ENCODE results near the gene ELAVL3.
"Not testable (repeated sequence)": the region's sequence is repeated elsewhere in the genome, so short reads cannot be mapped to it uniquely, and the experiment has no call there.

Gene ELAVL3

GRCh38 chr19:11435057-11435832 is 45.6 kb downstream of the ELAVL3 start, which contains the start of the genes ODAD3 and PRKCSH:
TSS of gene ODAD3 (minus strand) at chr19:11435121. CDS start at chr19:11435016, 105 bp downstream.
TSS of gene PRKCSH (plus strand) at chr19:11435635. CDS start at chr19:11436118, 483 bp downstream.
- DNase-seq, result peak; percentile 92

- DNase-seq, result no peak
Measured at GRCh38 chr19:11434703-11435056, 46.2 kb downstream of the ELAVL3 start.

DNA sequence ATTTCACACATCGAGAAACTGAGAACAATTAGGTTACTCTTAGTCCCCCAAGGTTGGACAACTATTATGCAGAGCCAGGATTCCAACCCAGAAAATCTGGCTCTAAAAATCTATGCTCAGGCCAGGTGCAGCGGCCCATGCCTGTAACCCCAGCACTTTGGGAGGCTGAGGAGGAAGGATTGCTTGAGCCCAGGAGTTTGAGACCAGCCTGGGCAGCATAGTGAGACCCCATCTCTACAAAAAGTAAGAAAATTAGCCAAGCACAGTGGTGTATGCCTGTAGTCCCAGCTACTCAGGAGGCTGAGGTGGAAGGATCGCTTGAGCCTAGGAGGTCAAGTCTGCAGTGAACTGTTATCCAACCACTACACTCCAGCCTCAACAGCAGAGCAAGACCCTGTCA is 47.3 kb downstream of the ELAVL3 start:
- not testable (repeated sequence) for DNase-seq

DNA sequence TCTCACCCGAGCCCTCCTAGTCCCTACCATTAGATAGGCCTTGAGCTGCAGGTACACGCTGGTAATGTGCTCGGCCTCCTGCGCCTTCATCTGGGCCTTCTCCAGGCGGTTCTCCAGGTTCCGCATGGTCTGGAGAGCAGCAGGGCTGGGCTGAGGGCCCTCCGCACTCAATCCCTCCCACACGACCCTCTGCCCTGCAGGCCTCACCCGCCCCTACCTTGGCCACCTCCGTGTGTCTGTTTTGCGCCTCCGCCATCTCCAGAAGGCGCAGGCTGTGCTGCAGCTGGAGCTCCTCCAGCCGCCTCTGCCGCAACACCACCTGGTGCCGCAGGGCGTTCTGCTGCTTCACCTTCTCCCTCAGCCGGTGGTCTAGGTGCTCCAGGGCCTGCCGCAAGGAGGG is 54.2 kb downstream of the ELAVL3 start:
- no peak for DNase-seq

GRCh38 chr19:11425719-11426457 is 55.0 kb downstream of the ELAVL3 start:
- DNase-seq, result no peak

DNA sequence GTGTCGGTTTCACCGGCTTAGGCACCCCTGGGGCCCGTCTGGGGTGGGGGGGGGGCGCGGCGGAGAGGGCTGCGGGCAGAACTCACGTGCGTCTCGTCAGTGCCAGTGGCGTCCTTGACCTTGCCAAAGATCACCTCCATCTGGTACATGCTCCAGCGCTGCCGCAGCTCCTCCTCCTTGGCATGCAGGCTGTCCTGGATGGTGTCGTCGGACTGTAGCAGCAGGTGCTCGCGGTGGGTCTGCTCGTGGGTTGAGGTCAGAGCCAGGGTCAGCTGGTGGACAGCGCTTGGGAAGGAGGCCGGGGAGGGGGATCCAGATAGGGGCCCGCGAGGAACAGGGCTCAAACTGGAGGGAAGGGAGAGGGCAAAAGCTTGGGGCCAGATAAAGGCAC is 57.1 kb downstream of the ELAVL3 start:
- DNase-seq, result no peak

GRCh38 chr19:11423164-11423790 is 57.6 kb downstream of the ELAVL3 start:
- no peak for DNase-seq

- peak; percentile 43 for DNase-seq
Measured at GRCh38 chr19:11422163-11423065, 58.4 kb downstream of the ELAVL3 start.

DNA sequence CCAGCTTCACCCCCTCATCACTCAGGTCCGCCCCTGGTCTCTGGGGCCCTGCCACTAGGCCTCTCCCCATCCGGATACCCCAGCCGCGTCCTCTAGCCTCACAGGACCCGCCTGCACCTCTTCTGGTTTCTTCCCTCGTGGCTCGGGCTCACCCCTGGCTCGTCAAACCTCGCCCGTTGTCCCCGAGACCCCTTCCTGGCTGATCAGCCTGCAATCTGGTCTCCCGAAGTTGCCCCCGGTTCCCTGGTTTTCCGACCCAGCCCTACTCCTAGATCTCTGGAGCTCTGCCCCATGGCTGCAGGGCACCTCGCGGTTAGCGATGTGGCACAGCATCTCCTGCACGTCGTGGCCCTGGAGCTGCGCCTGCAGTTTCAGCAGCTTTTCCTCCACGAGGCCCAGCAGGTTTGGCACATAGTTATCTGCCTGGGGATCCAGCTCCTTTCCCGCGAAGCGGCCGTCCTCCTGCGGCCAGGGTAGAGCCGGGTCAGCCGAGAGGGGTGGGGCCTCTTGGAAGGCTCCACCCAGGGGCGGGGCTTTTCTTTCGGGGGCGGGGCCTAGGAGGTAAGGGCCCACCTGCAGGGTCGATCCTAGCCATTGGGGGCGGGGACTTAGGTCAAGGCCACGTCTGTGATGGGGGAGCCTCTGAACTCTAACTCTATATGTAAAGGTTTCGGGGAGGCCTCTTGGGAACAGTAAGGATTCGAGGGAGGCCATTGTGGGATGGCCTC is 59.3 kb downstream of the ELAVL3 start:
- no peak for DNase-seq

DNA sequence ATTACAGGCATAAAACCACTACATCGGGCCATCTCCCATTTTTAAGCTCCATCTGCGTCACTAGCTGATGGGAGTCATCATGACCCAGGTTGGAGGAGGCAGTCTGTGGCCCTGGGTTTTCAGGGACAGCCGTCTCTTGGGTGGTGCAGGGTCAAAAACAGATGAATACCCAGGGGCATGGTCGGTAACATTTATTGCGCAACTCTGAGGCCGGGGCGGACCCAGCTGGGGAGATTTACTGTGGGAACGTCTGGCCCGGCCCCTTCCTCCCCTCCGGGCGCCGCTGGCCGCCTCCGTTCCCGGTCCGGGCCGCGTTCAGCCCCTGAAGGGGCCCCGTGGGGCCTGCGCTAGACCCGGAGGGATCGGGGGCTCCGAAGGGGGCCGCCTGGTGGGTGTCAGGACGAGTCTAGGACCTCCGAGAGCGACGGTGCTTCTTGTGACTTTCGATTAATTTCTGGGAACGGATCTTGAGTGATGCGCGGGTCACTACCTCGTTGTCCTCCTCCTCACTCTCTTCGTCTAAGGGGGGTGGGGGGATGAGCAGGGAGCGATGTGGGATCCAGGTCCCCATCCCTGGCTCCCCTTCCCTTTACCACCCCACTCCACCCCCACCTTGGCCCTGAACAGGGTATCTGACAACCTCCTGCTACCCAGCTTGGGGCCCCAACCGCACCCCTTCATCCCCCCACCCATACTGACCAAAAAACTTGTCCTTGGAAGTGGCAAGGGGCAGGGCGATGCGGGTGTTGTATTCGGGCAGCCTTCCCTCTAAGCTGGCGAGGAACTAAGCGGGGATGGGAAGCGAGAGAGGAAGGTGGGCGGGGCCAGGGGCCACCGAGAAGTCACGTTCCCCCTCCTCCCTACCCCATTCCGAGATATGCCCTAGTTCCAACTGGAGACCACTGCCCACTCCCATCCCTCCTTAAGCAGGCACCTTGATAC is 60.1 kb downstream of the ELAVL3 start:
- DNase-seq, result no peak

- DNase-seq, result no peak
Measured at GRCh38 chr19:11418549-11419506, 62.0 kb downstream of the ELAVL3 start, which contains the start of gene RGL3. TSS of gene RGL3 (minus strand) at chr19:11419314. CDS start at chr19:11419278, 36 bp downstream.

GRCh38 chr19:11418094-11418548 is 62.7 kb downstream of the ELAVL3 start:
- no peak for DNase-seq

- no peak for DNase-seq
Measured at GRCh38 chr19:11416346-11417052, 64.3 kb downstream of the ELAVL3 start.

GRCh38 chr19:11414544-11414943 is 66.3 kb downstream of the ELAVL3 start:
- no peak for DNase-seq

GRCh38 chr19:11410682-11411081 is 70.2 kb downstream of the ELAVL3 start:
- no peak for DNase-seq

DNA sequence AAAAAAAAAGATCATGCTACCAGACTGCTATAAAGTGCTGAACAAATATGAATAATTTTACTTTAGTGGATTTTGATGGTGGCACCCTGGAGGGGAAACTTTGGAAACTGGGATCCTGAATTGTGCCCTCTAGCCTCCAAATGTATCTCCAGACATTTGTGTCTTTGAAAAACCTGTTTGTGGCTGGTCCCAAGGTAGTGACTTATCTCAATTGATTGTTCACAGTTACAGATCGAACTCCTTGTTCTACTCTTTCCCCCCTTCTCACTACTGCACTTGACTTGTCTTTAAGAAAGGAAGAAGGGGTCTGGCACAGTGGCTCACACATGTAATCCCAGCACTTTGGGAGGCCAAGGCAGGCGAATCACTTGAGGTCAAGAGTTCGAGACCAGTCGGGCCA is 72.3 kb downstream of the ELAVL3 start:
- DNase-seq, result no peak

GRCh38 chr19:11406703-11407236 is 74.1 kb downstream of the ELAVL3 start:
- not testable (repeated sequence) for DNase-seq
